OCI-LY7 (cell line): Measurements from ENCODE around the gene GRIA1. TPM values are rescaled to one million over a fixed set of nuclear protein-coding genes. Genes with fewer than 3 reads are reported as not detected.
"Not testable (repeated sequence)": the region's sequence is repeated elsewhere in the genome, so short reads cannot be mapped to it uniquely, and the experiment has no call there.

ENCODE experiments used
- BruUV-seq: library from RNA; stranded (reverse); fragments of 400-500 nt; replicated peaks from 2 replicates; lab custom pipeline; 2021; lab: Mats Ljungman, UMichigan
- CTCF ChIA-PET: fragments of 300-600 bp; sonication (Branson Sonifier 250); formaldehyde crosslinking; loops from one replicate; lab custom pipeline; 2022; ENCODE audit warnings: antibody characterized with exemption; ENCODE audit not compliant: unreplicated experiment; lab: Charles Lee
- POLR2A ChIA-PET: fragments of 300-600 bp; sonication (Branson Sonifier 250); formaldehyde crosslinking; loops from one replicate; lab custom pipeline; 2022; ENCODE audit warnings: antibody characterized with exemption; lab: Charles Lee
- DNase-seq: peaks from one replicate; pipeline ENCODE4 v3.0.0-alpha.2; 2015; ENCODE audit warnings: low spot score
- H2AFZ ChIP-seq: fragments of 200-600 bp; sonication (generic), shearing (Covaris generic); 2 replicates; pipeline ENCODE4 v1.6.1; 2014; ENCODE audit warnings: mild to moderate bottlenecking, antibody characterized with exemption, low read length, moderate library complexity
- H3K27ac ChIP-seq: fragments of 200-600 bp; sonication (generic); 2 replicates; pipeline ENCODE4 v1.5.1; 2014; ENCODE audit warnings: mixed run types, low read depth, mild to moderate bottlenecking, moderate library complexity, low read length, inconsistent platforms; ENCODE audit not compliant: poor library complexity, severe bottlenecking
- H3K36me3 ChIP-seq: fragments of 200-600 bp; sonication (generic); 2 replicates; pipeline ENCODE4 v1.6.1; 2014; ENCODE audit warnings: mild to moderate bottlenecking, antibody characterized with exemption, low read length, moderate library complexity, mixed read lengths; ENCODE audit not compliant: insufficient read depth
- H3K4me1 ChIP-seq: fragments of 200-600 bp; sonication (generic); 2 replicates; pipeline ENCODE4 v1.5.1; 2014; ENCODE audit warnings: mild to moderate bottlenecking, low read length; ENCODE audit not compliant: insufficient read depth, poor library complexity, severe bottlenecking
- H3K4me2 ChIP-seq: fragments of 200-600 bp; sonication (generic); 2 replicates; pipeline ENCODE4 v1.6.1; 2014; ENCODE audit warnings: mild to moderate bottlenecking, low read length
- H3K4me3 ChIP-seq: fragments of 200-600 bp; sonication (generic); 2 replicates; pipeline ENCODE4 v1.5.1; 2014; ENCODE audit warnings: mild to moderate bottlenecking, low read depth, low read length; ENCODE audit not compliant: poor library complexity, severe bottlenecking
- H3K79me2 ChIP-seq: fragments of 200-600 bp; sonication (generic); 2 replicates; pipeline ENCODE4 v1.6.1; 2016; ENCODE audit warnings: low read depth, mild to moderate bottlenecking, low read length, moderate library complexity, mixed read lengths; ENCODE audit not compliant: insufficient read depth
- H3K9me2 ChIP-seq: fragments of 200-600 bp; sonication (generic); 2 replicates; pipeline ENCODE4 v1.6.1; 2016; ENCODE audit warnings: mild to moderate bottlenecking, low read length, mixed read lengths; ENCODE audit not compliant: insufficient read depth
- H3K9me3 ChIP-seq: fragments of 200-600 bp; sonication (generic); 2 replicates; pipeline ENCODE4 v1.6.1; 2014; ENCODE audit warnings: mild to moderate bottlenecking, mixed run types, low read length, mixed read lengths
- H4K20me1 ChIP-seq: fragments of 200-600 bp; sonication (generic); 2 replicates; pipeline ENCODE4 v1.6.1; 2014; ENCODE audit warnings: mild to moderate bottlenecking, antibody characterized with exemption, low read length, moderate library complexity, mixed read lengths; ENCODE audit not compliant: insufficient read depth
- EZH2phosphoT487 ChIP-seq: fragments of 200-600 bp; sonication (generic); IDR thresholded peaks from 2 replicates; pipeline ENCODE4 v1.6.1; 2018; ENCODE audit warnings: low read depth, borderline replicate concordance, mild to moderate bottlenecking, mixed run types, antibody characterized with exemption, low read length, moderate library complexity, mixed read lengths
- intact Hi-C: fragments of 100-400 bp; cut with micrococcal nuclease; formaldehyde crosslinking; loops from one replicate; pipeline ENCODE4 v1.10.0; 2022; ENCODE audit not compliant: unreplicated experiment
- small RNA-seq: library from RNA; depleted of rRNA; stranded (forward); fragments of <200 nt; gene quantifications from one replicate; pipeline ENCODE3, GENCODE V24; 2014
- total RNA-seq, 2 experiments: library from RNA; depleted of rRNA in 1 of 2; stranded (reverse); fragments of >200 nt in 1 of 2; shearing (Covaris generic) in 1 of 2; gene quantifications; 2 replicates each; pipeline ENCODE4 v1.2.3, GENCODE V29; 2014 to 2022
- TF ChIP-seq, protein P1 (sequence below): fragments of 200-600 bp; sonication (generic); conservative IDR thresholded peaks from 2 replicates; pipeline ENCODE4 v1.5.1; 2014; ENCODE audit warnings: mild to moderate bottlenecking, antibody characterized with exemption, low read length, moderate library complexity, mixed read lengths

Gene GRIA1
- total RNA-seq, 2 experiments from 2014 or later = not detected

DNA sequence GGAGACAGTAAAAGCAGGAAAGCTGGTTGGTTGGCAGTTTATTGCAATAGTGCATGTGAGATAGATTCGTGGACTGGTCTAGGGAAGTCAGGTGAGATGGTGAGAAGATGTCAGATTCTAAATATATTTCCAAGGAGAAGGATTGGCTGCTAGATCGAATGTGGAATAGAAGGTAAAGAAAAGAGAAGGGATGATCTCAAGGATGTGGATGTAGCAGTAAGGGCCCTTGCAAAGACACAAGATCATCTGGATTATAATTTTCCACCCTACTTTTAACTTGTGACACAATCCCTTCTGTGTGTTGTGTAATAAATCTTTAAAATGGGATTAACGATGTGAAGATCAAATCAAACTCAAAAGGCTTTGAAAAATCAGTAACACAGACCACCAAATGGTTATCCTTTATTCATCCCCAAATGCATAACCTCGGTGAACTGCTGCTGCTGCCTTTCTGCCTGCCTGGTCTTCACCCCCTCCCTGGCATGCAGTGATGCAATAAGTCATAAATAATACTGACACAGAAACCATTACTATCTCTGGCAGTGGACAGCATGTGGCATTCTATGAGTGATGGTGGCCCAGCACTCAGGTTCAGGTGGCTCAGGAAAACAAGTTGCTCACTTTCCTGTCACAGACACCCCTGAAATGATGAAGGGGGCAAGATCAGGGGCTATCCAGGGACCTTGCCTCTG is 369.9 kb downstream of the GRIA1 start:
- CTCF ChIA-PET = no interaction called here
- POLR2A ChIA-PET = no interaction called here
- H3K27ac ChIP-seq = no peak overlapping the region
- intact Hi-C loops = no loop called here
- no peaks in the 10 kb centered on the region for H3K9me3 ChIP-seq
- H3K79me2 ChIP-seq = no peaks in the 10 kb centered on the region
- H2AFZ ChIP-seq = no peak overlapping the region
- H3K9me2 ChIP-seq = no peaks in the 10 kb centered on the region
- no peaks in the 10 kb centered on the region for H4K20me1 ChIP-seq
- no peak overlapping the region for H3K4me3 ChIP-seq
- H3K36me3 ChIP-seq = no peaks in the 10 kb centered on the region
- no TSS peak for BruUV-seq
- no peaks in the 10 kb centered on the region for H3K4me1 ChIP-seq
- no peak for DNase-seq
- no peak for TF ChIP-seq EZH2phosphoT487
- TF ChIP-seq, protein P1, sequence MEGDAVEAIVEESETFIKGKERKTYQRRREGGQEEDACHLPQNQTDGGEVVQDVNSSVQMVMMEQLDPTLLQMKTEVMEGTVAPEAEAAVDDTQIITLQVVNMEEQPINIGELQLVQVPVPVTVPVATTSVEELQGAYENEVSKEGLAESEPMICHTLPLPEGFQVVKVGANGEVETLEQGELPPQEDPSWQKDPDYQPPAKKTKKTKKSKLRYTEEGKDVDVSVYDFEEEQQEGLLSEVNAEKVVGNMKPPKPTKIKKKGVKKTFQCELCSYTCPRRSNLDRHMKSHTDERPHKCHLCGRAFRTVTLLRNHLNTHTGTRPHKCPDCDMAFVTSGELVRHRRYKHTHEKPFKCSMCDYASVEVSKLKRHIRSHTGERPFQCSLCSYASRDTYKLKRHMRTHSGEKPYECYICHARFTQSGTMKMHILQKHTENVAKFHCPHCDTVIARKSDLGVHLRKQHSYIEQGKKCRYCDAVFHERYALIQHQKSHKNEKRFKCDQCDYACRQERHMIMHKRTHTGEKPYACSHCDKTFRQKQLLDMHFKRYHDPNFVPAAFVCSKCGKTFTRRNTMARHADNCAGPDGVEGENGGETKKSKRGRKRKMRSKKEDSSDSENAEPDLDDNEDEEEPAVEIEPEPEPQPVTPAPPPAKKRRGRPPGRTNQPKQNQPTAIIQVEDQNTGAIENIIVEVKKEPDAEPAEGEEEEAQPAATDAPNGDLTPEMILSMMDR = no peak
- no peak overlapping the region for H3K4me2 ChIP-seq

DNA sequence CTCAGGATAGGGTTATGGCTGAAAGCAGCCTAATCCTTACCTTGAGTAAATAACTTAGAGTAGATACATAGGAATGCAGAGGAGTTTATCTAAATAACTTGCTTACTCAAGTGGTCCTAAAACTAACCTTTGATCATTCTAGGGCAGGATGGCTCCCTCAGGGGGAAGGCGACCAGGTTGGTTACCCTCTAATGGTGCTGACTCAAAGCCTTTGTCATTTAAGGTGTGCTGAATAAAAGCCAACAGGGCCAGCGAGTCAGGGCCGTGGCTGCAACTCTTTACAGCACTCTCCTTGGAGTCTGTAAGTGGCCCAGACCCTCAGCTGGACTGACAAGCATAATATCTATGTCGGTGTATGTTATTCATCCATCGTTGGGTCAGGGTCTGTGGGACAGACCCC is 372.4 kb downstream of the GRIA1 start:
- H4K20me1 ChIP-seq, H3K27ac ChIP-seq, intact Hi-C loops, H3K36me3 ChIP-seq, CTCF ChIA-PET, H3K9me2 ChIP-seq, H3K4me2 ChIP-seq, POLR2A ChIA-PET, H3K9me3 ChIP-seq, BruUV-seq, DNase-seq, H3K79me2 ChIP-seq, H3K4me1 ChIP-seq, H2AFZ ChIP-seq, H3K4me3 ChIP-seq: not testable (repeated sequence)

Small RNA genes lying within 50 kb of the gene (small RNA-seq; reads per million reads assigned to genes)
- not detected for gene RN7SL177P
